ENCODE measurements around the gene ZCCHC2.

- no peak for TF ChIP-seq CTCF (IDR thresholded peaks at IDR 0.05; ENCODE audit: insufficient read depth, low read length, poor library complexity, severe bottlenecking)
- TF ChIP-seq EZH2phosphoT487 (conservative IDR thresholded peaks at IDR 0.05; ENCODE audit: low read length): no peak
These were observed 24.1 kb upstream of the ZCCHC2 start for GRCh38 chr18:62498616-62499262.

Measured in SU-DHL-6 (cell line).